Right forelimb (tissue), 1 donor: ENCODE data around the gene EPN1.

Source experiments
- DNase-seq: peaks from one replicate; pipeline ENCODE4 v3.0.0-alpha.2; 2018

Gene EPN1

GRCh38 chr19:55674841-55675660 lies at the start of gene EPN1:
EPN1 (plus strand) TSS chr19:55675226; CDS start chr19:55678628, 3,402 bp downstream.
- DNase-seq: peak; percentile 98

DNA sequence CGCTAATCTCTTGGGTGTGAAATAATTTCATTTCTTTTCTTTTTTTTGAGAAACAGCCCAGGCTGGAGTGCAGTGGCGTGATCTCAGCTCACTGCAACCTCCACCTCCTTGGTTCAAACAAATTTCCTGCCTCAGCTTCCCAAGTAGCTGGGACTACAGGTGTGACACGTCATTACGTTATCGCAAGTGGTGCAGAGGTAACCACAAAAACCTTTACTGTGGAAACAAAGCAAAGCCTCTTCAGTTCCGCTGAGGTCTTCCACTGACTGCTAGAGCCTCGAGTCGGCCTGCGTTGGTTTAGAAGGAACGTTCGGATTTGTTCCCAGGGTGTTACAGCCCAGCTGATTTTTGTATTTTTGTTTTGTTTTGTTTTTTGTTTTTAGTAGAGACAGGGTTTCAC lies 48.7 kb upstream of the EPN1 start:
- no peak for DNase-seq

DNA sequence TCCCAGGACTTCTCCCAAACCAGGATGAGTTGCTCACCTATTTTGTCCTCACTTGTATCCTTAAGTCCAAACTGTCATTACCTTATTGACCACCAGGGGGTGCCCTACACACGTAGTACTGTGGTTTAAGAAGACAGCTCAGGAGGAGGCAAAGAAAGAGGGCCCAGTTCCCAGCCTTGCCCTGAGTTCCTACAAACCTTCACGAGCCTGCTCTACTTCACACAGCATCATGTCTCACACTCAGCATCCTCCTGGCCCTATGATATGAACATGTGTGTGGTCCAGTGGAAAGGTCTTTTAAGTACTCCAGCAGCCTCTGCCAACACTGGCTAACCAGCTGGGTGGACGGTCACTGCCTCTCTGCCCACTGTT lies 42.6 kb upstream of the EPN1 start:
- DNase-seq: peak; percentile 87

GRCh38 chr19:55633861-55634260 lies 41.2 kb upstream of the EPN1 start:
- no peak for DNase-seq

- no peak for DNase-seq
Measured at GRCh38 chr19:55635334-55635717, 39.7 kb upstream of the EPN1 start.

GRCh38 chr19:55635856-55636440 lies 39.1 kb upstream of the EPN1 start:
- no peak for DNase-seq

- DNase-seq: no peak
Measured at GRCh38 chr19:55636723-55637122, 38.3 kb upstream of the EPN1 start.

DNA sequence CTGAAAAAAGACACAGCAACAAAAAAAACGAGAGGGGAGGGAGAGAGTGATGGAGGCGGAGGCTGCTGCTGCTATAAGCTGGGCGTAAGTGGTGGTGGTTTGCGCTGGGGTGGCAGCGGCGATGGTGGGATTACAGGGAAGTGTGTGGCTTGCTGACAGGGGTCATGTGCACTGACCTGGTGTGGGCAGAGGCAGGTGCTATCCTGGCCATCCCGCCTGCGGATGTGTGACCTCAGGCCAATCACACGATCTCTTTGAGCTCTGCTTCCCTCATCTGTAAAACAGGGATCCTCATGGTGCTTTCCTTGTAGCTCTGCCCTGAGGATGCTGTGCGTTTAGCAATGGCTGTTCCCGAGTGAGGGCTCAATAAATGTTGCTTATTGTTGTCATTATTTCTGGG lies 37.5 kb upstream of the EPN1 start:
- DNase-seq: no peak

- DNase-seq: no peak
Measured at GRCh38 chr19:55638864-55639359, 36.1 kb upstream of the EPN1 start.

GRCh38 chr19:55640043-55640576 lies 34.9 kb upstream of the EPN1 start:
- DNase-seq: peak; percentile 73

GRCh38 chr19:55640577-55641425 lies 34.2 kb upstream of the EPN1 start, which contains the start of gene ZNF580:
ZNF580 (plus strand) TSS chr19:55641002; CDS start chr19:55642509, 1,507 bp downstream.
- DNase-seq: peak; percentile 90

- DNase-seq: no peak
Measured at GRCh38 chr19:55641426-55642152, 33.4 kb upstream of the EPN1 start.

- no peak for DNase-seq
Measured at GRCh38 chr19:55642153-55643002, 32.6 kb upstream of the EPN1 start.

- peak; percentile 88 for DNase-seq
Measured at GRCh38 chr19:55643003-55643886, 31.8 kb upstream of the EPN1 start, which contains the start of gene ZNF581. ZNF581 (plus strand) TSS chr19:55643649; CDS start chr19:55644572, 923 bp downstream.

DNA sequence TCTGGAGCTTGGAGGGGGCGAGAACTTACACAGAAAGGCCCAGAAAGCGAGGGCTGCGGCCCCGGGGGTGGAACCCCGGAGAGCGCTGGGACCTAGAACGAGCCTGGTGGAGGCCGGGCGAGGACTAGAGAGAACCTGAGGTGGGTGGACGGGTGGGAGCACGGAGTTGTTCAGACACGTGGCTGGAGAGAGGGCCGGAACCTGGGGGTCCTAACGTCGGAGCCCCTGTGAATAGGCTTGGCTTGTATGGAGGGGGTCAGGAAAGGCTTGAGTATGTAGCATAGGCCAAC lies 31.2 kb upstream of the EPN1 start:
- no peak for DNase-seq

- no peak for DNase-seq
Measured at GRCh38 chr19:55644191-55644833, 30.7 kb upstream of the EPN1 start.

GRCh38 chr19:55644842-55645511 lies 30.0 kb upstream of the EPN1 start:
- no peak for DNase-seq

DNA sequence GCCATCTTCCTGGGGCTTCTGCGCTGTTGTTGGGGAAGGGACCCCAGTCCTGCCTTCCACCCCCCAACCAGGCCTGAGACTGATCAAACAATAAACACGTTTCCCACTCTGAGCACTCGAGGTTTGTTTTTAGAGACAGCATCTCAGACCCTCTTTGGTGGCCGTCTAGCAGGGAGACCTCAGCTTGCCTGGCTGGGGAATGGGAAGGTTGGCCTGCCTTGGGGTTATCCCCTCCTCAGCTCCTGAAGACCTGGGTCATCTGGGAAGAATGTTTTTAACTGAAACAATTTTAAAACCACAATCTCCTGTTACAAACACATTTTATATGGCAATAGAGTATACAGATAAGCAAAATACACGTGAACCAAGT lies 29.5 kb upstream of the EPN1 start:
- DNase-seq: no peak
